Erythroblast (primary cell): ENCODE measurements around the gene RAD50.

ENCODE experiments used
- GATA1 ChIP-seq: IDR thresholded peaks from 2 replicates; pipeline ENCODE4 v1.6.1; 2011; ENCODE audit warnings: low read depth, mild to moderate bottlenecking, control low read depth, low read length, moderate library complexity
- POLR2A ChIP-seq: IDR thresholded peaks from 2 replicates; pipeline ENCODE4 v1.6.1; 2011; ENCODE audit warnings: mild to moderate bottlenecking, low read length

DNA sequence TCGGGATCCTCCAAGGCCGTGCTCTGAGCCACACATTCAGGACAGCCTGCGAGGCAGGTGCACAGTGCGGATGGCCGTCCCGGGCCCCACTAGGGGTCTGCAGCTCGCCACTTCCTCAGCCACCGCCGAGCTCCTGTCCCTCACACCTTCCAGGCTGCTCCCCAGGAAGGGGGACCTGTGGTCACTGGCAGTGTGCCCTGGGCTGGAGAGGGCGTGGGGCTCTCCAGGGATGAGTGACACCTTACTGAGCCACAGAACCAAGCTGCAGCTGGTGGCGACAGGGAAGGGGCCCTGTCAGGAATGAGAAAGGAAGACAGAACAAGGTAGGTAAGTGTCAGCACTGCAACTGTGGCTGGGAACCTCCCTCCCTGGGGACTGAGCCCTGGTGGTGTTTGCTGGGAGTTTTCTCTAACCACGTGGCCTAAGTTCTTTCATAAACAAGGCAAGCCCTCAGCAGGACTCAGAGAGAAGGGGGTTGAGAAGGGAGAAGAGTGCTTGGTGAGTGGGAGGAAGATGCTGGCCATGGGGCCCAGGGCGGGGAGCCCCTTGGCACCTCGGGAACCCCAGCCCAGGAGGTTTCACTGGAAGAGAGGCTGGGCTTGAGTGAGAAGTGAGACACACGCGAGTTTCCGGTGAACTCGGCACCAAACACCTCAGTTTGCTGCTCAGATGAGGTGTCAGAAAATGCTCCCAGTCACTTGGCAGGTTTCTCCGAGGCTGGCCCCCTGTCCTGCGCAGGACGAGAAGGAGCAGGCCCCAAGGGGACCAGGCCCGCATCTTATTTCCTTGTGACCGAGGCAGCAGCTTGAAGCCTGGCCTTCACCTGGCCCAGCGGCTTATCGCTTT lies 106.4 kb downstream of the RAD50 start:
- no peak for TF ChIP-seq POLR2A
- no peak for TF ChIP-seq GATA1
